Esophagus squamous epithelium (tissue), 5 donors: ENCODE results near the gene KCNS1. TPM values are rescaled to one million over a fixed set of nuclear protein-coding genes. Genes with fewer than 3 reads are reported as not detected.

Experiments
- DNase-seq: peaks from one replicate; lab custom pipeline; 2025; lab: John Stamatoyannopoulos, UW
- H3K27ac ChIP-seq, 4 donors: fragments of 200-600 bp; sonication (generic); one replicate each; pipeline ENCODE4 v1.5.1; 2016 to 2019; ENCODE audit warnings: mild to moderate bottlenecking in 1 of 4
- H3K27me3 ChIP-seq, 4 donors: fragments of 200-600 bp; sonication (generic); 1 replicate in 3 of 4; 2 replicates in 1 of 4; pipeline versions ENCODE4 v1.5.1 to v1.6.0; 2017 to 2021; ENCODE audit warnings: antibody characterized with exemption in 1 of 4
- H3K36me3 ChIP-seq, 3 donors: fragments of 200-600 bp; sonication (generic); one replicate each; pipeline ENCODE4 v1.5.1; 2016 to 2019
- H3K4me1 ChIP-seq, 3 donors: fragments of 200-600 bp; sonication (generic); one replicate each; pipeline ENCODE4 v1.5.1; 2017 to 2019
- H3K4me3 ChIP-seq, 4 donors: fragments of 200-600 bp; sonication (generic); 1 replicate in 3 of 4; 2 replicates in 1 of 4; pipeline ENCODE4 v1.5.1; 2016 to 2019; ENCODE audit warnings: mild to moderate bottlenecking in 2 of 4, moderate library complexity in 1 of 4
- H3K9me3 ChIP-seq, 3 donors: fragments of 200-600 bp; sonication (generic); one replicate each; pipeline ENCODE4 v1.5.1; 2016 to 2019
- POLR2A ChIP-seq, 4 donors: fragments of 450-650 bp; IDR thresholded peaks; one replicate each; pipeline ENCODE4 v1.6.1; 2017; ENCODE audit warnings: antibody characterized with exemption in 4 of 4, mild to moderate bottlenecking in 4 of 4, moderate library complexity in 3 of 4
- WGBS, 2 donors: methylation state at CpG; one replicate each; pipeline ENCODE4 v1.1.5; 2018; 5-methylcytosine and 5-hydroxymethylcytosine counted together
- intact Hi-C: fragments of 100-400 bp; cut with DNase I; formaldehyde crosslinking; loops from one replicate; pipeline ENCODE4 v1.15.0; 2022
- total RNA-seq, 4 donors: library from RNA; depleted of rRNA; stranded (reverse); fragments of >200 nt; gene quantifications; one replicate each; pipeline ENCODE4 v1.1.0, GENCODE V29; 2016
- TF ChIP-seq, protein P1 (sequence below), 6 experiments: fragments of 450-650 bp in 4 of 6; fragments of 200-600 bp in 2 of 6; sonication (generic) in 2 of 6; IDR thresholded peaks; one replicate each; pipeline ENCODE4 v1.5.1; 2016 to 2019; ENCODE audit warnings: antibody characterized with exemption in 6 of 6, mild to moderate bottlenecking in 4 of 6, moderate library complexity in 4 of 6
- donor health status: DM: yes; HTN: yes; CAD: no.

KCNS1 gene
- total RNA-seq, 4 donors from 2014 or later, result 0.22 to 0.80 (median 0.29) TPM; not detected in 1

DNA sequence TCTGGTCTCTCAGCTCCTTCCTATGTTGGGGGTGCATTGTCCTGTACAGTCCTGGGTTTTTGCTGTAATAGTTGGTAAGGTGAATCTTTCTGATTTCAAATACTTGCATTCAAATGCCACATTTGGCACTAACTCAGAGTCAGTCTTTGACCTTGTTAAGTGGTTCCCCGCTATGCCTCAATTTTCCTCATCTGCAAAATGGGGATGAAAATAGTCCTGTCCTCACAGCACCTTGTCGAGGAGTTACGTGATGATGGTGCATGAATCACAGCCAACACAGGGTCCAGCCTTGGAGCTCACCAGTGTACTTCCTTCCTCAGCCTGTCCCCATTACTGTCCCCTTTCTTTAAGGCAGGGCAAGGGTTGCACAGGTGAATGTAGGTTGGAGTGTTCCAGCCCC, 12.9 kb upstream of the KCNS1 start:
- peaks cover 0 to 32% (median 0%) of the 10 kb centered on the region in 4 donors for H3K27me3 ChIP-seq
- H3K9me3 ChIP-seq, result no peaks in the 10 kb centered on the region
- peaks cover 9 to 22% (median 10%) of the 10 kb centered on the region in 3 donors for H3K4me1 ChIP-seq
- intact Hi-C loops, result no loop called here
- WGBS, 2 donors, result 83 to 100% methylated on average over 1 to 3 of the region's 3 CpGs
- TF ChIP-seq, protein P1, sequence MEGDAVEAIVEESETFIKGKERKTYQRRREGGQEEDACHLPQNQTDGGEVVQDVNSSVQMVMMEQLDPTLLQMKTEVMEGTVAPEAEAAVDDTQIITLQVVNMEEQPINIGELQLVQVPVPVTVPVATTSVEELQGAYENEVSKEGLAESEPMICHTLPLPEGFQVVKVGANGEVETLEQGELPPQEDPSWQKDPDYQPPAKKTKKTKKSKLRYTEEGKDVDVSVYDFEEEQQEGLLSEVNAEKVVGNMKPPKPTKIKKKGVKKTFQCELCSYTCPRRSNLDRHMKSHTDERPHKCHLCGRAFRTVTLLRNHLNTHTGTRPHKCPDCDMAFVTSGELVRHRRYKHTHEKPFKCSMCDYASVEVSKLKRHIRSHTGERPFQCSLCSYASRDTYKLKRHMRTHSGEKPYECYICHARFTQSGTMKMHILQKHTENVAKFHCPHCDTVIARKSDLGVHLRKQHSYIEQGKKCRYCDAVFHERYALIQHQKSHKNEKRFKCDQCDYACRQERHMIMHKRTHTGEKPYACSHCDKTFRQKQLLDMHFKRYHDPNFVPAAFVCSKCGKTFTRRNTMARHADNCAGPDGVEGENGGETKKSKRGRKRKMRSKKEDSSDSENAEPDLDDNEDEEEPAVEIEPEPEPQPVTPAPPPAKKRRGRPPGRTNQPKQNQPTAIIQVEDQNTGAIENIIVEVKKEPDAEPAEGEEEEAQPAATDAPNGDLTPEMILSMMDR (IDR thresholded peaks at IDR 0.05), result no peak
- TF ChIP-seq POLR2A (IDR thresholded peaks at IDR 0.05), result no peak
- no peak overlapping the region for H3K4me3 ChIP-seq
- H3K27ac ChIP-seq, result peak overlapping the region in 2 of 4 donors; percentile 69 to 78
- DNase-seq, result no peak
- H3K36me3 ChIP-seq, result no peaks in the 10 kb centered on the region

DNA sequence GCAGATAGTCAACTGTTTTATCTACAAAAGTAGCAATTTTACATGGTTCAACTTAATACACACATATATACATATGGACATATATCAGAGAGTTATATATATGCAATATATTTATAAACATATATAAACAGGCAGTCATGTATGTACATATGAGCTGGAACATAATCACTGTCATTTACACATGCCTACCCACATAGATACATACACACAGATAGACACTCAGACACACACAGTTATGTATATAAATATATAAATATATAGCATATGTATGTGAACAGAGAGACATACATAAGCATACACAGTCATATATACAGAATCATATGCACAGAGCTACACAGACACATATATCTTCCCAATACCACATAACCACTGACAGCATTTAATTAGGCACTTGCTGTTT, 11.8 kb upstream of the KCNS1 start:
- peaks cover 0 to 38% (median 0%) of the 10 kb centered on the region in 4 donors for H3K27me3 ChIP-seq
- intact Hi-C loops, result no loop called here
- H3K4me1 ChIP-seq, result peaks cover 9 to 22% (median 10%) of the 10 kb centered on the region in 3 donors
- H3K36me3 ChIP-seq, result no peaks in the 10 kb centered on the region
- H3K27ac ChIP-seq, result no peak overlapping the region
- H3K4me3 ChIP-seq, result no peak overlapping the region
- no peaks in the 10 kb centered on the region for H3K9me3 ChIP-seq
- TF ChIP-seq, protein P1 (IDR thresholded peaks at IDR 0.05), result no peak
- no peak for TF ChIP-seq POLR2A (IDR thresholded peaks at IDR 0.05)
- DNase-seq, result no peak

DNA sequence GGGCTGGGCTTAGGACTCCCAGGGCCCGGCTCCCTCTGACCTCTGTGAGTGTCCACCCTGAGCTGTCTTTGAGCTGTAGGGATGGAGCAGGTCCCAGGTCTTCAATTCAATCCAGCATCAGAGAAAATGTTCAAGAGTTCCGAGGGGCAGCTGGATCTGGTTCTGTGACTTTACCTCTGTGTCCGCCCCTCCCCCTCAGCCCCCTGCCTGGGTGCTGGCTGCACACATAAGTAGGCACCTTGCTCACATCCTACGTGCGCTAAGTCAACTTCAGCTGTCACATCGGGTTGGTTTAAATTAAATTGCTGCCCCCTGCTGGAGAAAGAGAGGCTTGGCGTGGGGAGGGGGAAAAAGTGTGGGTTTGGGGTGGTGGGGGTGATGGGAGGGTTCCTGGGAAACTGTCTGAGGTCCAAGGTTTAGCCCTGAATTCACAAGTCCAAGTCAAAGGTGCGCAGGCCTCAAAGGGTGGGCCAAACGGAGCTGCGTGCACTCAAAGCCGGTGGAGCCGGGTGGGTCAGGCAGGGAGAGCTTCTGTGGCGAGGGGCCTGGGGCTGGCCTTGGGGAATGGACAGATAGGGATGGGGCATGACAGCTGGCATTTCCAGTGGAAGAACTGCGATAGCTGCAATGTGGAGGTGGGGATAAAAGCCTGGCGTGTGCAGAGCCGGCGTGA, 11.0 kb upstream of the KCNS1 start:
- 54 to 67% methylated on average over 8 to 15 of the region's 17 CpGs for WGBS, 2 donors
- TF ChIP-seq, protein P1 (IDR thresholded peaks at IDR 0.05), result peak in 3 of 6 experiments; percentile 26 to 34 (median 31)
- no peak for TF ChIP-seq POLR2A (IDR thresholded peaks at IDR 0.05)
- no peak overlapping the region for H3K4me3 ChIP-seq
- H3K9me3 ChIP-seq, result no peaks in the 10 kb centered on the region
- peaks cover 0 to 36% (median 0%) of the 10 kb centered on the region in 4 donors for H3K27me3 ChIP-seq
- no peaks in the 10 kb centered on the region for H3K36me3 ChIP-seq
- intact Hi-C loops, result no loop called here
- H3K4me1 ChIP-seq, result peaks cover 9 to 22% (median 10%) of the 10 kb centered on the region in 3 donors
- no peak for DNase-seq
- no peak overlapping the region for H3K27ac ChIP-seq

DNA sequence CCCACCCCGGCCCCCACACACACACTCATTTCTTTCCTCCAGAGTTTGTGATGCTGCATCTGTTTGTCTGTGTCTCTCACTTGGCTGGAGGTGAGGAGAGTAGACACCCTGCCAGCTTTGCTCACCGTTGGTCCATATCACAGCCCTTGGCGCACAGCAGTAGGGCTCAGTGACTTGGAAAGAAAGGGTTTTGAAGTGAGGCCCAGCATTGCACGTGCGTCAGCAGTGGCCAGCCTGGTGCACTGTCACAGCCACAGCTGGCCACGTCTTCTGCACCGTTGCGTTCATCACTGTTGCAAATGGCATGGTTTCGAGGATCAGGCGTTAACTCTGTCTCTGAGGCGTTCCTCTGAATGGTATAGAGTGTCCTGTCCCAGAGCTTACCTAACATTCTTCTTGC, 10.4 kb upstream of the KCNS1 start:
- Histone ChIP-seq H3K9me3 (no peaks in the 10 kb centered on the region), H3K4me1 (peaks cover 9 to 22% (median 10%) of the 10 kb centered on the region in 3 donors), H3K27ac (no peak overlapping the region), H3K4me3 (no peak overlapping the region), H3K27me3 (peaks cover 0 to 34% (median 0%) of the 10 kb centered on the region in 4 donors), H3K36me3 (no peaks in the 10 kb centered on the region)
- intact Hi-C loops, result no loop called here
- TF ChIP-seq POLR2A (IDR thresholded peaks at IDR 0.05), result no peak
- TF ChIP-seq, protein P1 (IDR thresholded peaks at IDR 0.05), result no peak
- no peak for DNase-seq
- 69 to 83% methylated on average over 2 to 10 of the region's 11 CpGs for WGBS, 2 donors

DNA sequence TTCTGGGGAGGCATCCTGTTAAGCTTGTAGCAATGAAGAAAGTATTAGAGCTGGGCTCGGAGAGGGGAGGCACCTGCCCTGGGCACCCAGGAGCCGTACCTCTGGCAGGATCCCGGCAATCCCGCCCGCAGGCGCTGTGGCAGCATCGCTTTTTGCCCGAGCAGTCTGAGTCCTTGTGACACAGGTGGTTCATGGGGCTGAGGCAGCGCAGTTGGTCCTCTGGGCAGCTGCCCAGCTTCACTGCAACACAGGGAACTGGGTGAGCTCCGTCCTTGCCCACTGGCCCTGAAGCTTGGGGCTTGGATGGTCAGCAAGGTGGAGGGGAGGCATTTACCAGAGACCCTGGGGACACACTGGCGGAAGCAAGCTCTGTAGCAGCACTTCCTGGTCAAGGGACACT, 9.4 kb upstream of the KCNS1 start:
- no peaks in the 10 kb centered on the region for H3K36me3 ChIP-seq
- H3K4me3 ChIP-seq, result no peak overlapping the region
- DNase-seq, result no peak
- H3K27ac ChIP-seq, result no peak overlapping the region
- TF ChIP-seq, protein P1 (IDR thresholded peaks at IDR 0.05), result no peak
- no peak for TF ChIP-seq POLR2A (IDR thresholded peaks at IDR 0.05)
- peaks cover 0 to 34% (median 0%) of the 10 kb centered on the region in 4 donors for H3K27me3 ChIP-seq
- H3K9me3 ChIP-seq, result no peaks in the 10 kb centered on the region
- H3K4me1 ChIP-seq, result peaks cover 7 to 18% (median 10%) of the 10 kb centered on the region in 3 donors
- intact Hi-C loops, result no loop called here
- WGBS, 2 donors, result 100% methylated on average over 1 of the region's 11 CpGs
